ENCODE results near the gene CAB39L.
"Not testable (repeated sequence)": the region's sequence is repeated elsewhere in the genome, so short reads cannot be mapped to it uniquely, and the experiment has no call there.

- TF ChIP-seq, protein P1, sequence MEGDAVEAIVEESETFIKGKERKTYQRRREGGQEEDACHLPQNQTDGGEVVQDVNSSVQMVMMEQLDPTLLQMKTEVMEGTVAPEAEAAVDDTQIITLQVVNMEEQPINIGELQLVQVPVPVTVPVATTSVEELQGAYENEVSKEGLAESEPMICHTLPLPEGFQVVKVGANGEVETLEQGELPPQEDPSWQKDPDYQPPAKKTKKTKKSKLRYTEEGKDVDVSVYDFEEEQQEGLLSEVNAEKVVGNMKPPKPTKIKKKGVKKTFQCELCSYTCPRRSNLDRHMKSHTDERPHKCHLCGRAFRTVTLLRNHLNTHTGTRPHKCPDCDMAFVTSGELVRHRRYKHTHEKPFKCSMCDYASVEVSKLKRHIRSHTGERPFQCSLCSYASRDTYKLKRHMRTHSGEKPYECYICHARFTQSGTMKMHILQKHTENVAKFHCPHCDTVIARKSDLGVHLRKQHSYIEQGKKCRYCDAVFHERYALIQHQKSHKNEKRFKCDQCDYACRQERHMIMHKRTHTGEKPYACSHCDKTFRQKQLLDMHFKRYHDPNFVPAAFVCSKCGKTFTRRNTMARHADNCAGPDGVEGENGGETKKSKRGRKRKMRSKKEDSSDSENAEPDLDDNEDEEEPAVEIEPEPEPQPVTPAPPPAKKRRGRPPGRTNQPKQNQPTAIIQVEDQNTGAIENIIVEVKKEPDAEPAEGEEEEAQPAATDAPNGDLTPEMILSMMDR (IDR thresholded peaks at IDR 0.05): not testable (repeated sequence)
- not testable (repeated sequence) for TF ChIP-seq POLR2A (IDR thresholded peaks at IDR 0.05)
Measured at GRCh38 chr13:49327145-49327544, 116.7 kb downstream of the CAB39L start.
